Ishikawa (cell line): Measurements from ENCODE around the gene COX10.
A peak's percentile ranks its signal among the peaks of the same experiment; 100 is the strongest.

Experiments used
- CEBPB ChIP-seq: IDR thresholded peaks from 2 replicates; pipeline ENCODE4 v1.6.1; 2012
- CREB1 ChIP-seq: IDR thresholded peaks from 2 replicates; pipeline ENCODE4 v1.6.1; 2012; ENCODE audit warnings: low read depth
- EGR1 ChIP-seq: IDR thresholded peaks from 2 replicates; pipeline ENCODE4 v1.6.1; 2012
- EP300 ChIP-seq: IDR thresholded peaks from 2 replicates; pipeline ENCODE4 v1.6.1; 2012; ENCODE audit warnings: borderline replicate concordance
- FOXM1 ChIP-seq: IDR thresholded peaks from 2 replicates; pipeline ENCODE4 v1.6.1; 2012; ENCODE audit warnings: low read depth, borderline replicate concordance
- NFIC ChIP-seq: IDR thresholded peaks from 2 replicates; pipeline ENCODE4 v1.6.1; 2012
- RAD21 ChIP-seq: IDR thresholded peaks from 2 replicates; pipeline ENCODE4 v1.6.1; 2012; ENCODE audit warnings: low read depth
- REST ChIP-seq: IDR thresholded peaks from 2 replicates; pipeline ENCODE4 v1.6.1; 2012; ENCODE audit warnings: low read depth, mild to moderate bottlenecking
- TAF1 ChIP-seq: IDR thresholded peaks from 2 replicates; pipeline ENCODE4 v1.6.1; 2012; ENCODE audit warnings: low read depth, mild to moderate bottlenecking
- TCF12 ChIP-seq: IDR thresholded peaks from 2 replicates; pipeline ENCODE4 v1.6.1; 2012; ENCODE audit warnings: low read depth
- TEAD4 ChIP-seq: IDR thresholded peaks from 2 replicates; pipeline ENCODE4 v1.6.1; 2012
- USF1 ChIP-seq: IDR thresholded peaks from 2 replicates; pipeline ENCODE4 v1.6.1; 2012
- YY1 ChIP-seq: IDR thresholded peaks from 2 replicates; pipeline ENCODE4 v1.6.1; 2012; ENCODE audit warnings: low read depth
- ZBTB7A ChIP-seq: IDR thresholded peaks from 2 replicates; pipeline ENCODE4 v1.6.1; 2012; ENCODE audit warnings: low read depth
- TF ChIP-seq, protein P1 (sequence below): IDR thresholded peaks from 2 replicates; pipeline ENCODE4 v1.6.1; 2012

Gene COX10

DNA sequence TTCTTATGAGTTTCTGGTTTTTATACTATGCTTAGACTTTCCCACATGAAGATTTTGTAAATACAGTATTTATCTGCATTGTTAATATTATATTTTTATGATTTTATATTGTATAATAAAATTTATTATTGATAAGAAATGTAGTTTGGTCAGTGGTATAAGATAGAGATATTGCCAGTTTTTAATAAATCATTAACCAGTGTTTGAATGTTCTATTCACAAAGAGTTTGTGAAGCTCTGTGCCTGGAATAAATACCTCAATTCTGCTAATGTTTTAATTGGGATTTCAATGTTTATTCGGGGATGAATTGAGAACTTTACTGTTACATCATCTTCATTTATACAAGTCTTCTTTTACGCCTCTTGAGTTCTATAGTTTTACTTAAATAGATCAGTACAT, 16.9 kb downstream of the COX10 start:
- TF ChIP-seq EGR1, result no peak
- no peak for TF ChIP-seq TEAD4
- TF ChIP-seq CREB1, result no peak
- TF ChIP-seq, protein P1, sequence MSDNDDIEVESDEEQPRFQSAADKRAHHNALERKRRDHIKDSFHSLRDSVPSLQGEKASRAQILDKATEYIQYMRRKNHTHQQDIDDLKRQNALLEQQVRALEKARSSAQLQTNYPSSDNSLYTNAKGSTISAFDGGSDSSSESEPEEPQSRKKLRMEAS, result no peak
- TF ChIP-seq EP300, result no peak
- no peak for TF ChIP-seq RAD21

GRCh38 chr17:14089179-14089578, 19.9 kb downstream of the COX10 start:
- TF ChIP-seq EP300 (no peak), NFIC (no peak), RAD21 (no peak), ZBTB7A (no peak)

DNA sequence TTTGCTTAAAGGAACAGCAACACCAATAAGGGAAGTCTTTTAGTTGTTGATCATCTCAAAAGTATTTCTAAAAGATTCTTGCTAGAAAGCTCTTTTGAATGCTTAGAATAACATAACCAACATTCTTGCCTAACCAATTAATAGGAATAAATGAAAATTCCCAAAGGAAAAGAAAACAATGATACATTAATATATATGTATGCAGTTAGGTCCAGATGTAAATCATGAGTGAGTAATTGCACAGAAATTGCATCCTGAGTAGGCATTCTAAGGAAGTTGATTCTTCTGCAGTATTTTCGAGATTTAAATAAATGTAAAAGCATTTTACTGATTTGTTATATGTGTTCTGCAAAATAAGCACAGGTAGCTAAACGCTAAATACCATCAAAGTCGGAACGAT, 22.1 kb downstream of the COX10 start:
- TF ChIP-seq CREB1, result no peak
- TF ChIP-seq RAD21, result no peak
- no peak for TF ChIP-seq TCF12
- no peak for TF ChIP-seq TAF1
- no peak for TF ChIP-seq REST
- no peak for TF ChIP-seq EGR1

DNA sequence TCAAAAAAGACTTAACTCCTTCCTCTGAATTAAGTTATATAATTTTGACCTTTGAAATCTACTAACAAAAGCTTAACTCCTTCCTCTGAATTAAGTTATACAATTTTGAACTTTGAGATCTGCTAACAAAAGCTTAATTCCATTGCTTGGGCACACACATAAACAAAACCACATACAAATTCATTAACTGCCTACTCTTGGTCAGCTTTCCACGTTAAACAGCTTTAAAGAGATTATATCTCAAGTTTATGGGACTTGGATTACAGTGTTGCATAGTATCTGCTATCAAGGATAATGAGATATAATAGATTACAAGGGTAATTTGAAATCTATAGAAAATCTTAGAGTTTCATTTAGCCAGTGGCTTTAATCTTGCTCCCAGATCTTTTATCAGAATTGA, 23.5 kb downstream of the COX10 start:
- TF ChIP-seq YY1 (no peak), EP300 (no peak), TAF1 (no peak), EGR1 (no peak), CEBPB (no peak), TCF12 (no peak), CREB1 (no peak), RAD21 (no peak), FOXM1 (no peak), NFIC (no peak)
- TF ChIP-seq, protein P1, result no peak

GRCh38 chr17:14094676-14095601, 25.6 kb downstream of the COX10 start:
- no peak for TF ChIP-seq ZBTB7A

DNA sequence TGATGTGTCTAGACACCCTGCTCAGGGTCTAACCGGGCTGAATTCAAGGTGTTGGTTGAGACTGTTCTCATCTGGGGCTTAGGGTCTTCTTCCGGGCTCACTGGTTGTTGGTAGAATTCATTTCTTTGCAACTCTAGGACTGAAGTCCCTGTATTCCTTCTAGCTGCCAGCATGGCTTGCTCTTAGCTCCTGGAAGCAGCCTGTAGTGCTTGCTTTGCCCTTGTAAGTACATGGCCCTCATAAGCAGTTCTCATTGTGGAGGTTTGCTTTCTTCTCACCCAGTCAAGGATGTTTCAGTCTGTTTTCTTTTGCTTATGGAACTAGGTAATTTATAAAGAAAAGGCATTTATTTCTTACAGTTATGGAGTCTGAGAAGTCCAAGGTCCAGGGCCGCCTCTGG, 26.3 kb downstream of the COX10 start:
- TF ChIP-seq ZBTB7A, result no peak
- no peak for TF ChIP-seq TCF12
- no peak for TF ChIP-seq RAD21
- no peak for TF ChIP-seq NFIC
- no peak for TF ChIP-seq CEBPB
- TF ChIP-seq USF1, result no peak
- no peak for TF ChIP-seq REST
- no peak for TF ChIP-seq EGR1
- TF ChIP-seq EP300, result no peak
- no peak for TF ChIP-seq YY1
- TF ChIP-seq TAF1, result no peak
- TF ChIP-seq FOXM1, result no peak
- no peak for TF ChIP-seq TEAD4
- TF ChIP-seq, protein P1, result no peak
- TF ChIP-seq CREB1, result no peak

DNA sequence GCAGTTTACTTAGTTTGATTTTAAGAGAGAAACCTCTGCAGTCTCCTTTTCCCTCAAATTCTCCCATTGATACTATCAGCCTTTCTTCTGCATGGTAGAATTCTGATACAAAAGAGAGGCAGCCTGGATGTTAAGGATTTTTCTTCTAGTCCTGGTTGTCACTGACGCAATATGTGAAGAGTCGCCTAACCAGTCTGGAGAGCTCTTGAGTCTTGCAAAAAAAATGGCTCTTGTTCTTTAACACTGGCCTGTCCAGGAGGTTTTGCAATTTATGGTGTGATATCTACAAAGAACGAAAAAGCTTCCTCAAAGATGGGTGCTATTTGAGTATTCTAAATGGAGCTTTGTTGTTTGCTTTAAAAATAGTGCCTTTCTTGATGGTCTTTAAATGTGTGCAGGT, 28.9 kb downstream of the COX10 start:
- TF ChIP-seq USF1, result no peak
- peak; percentile 69 for TF ChIP-seq CEBPB
- no peak for TF ChIP-seq EGR1
- TF ChIP-seq EP300, result no peak
- TF ChIP-seq YY1, result no peak
- TF ChIP-seq NFIC, result no peak
